GM19035 (cell line): ENCODE data around the gene RANBP3L.

ENCODE experiments used
- ATAC-seq: cut with Tn5 transposase; IDR thresholded peaks from one replicate; pipeline ENCODE4 v1.9.1; 2021; ENCODE audit not compliant: unreplicated experiment

RANBP3L gene

DNA sequence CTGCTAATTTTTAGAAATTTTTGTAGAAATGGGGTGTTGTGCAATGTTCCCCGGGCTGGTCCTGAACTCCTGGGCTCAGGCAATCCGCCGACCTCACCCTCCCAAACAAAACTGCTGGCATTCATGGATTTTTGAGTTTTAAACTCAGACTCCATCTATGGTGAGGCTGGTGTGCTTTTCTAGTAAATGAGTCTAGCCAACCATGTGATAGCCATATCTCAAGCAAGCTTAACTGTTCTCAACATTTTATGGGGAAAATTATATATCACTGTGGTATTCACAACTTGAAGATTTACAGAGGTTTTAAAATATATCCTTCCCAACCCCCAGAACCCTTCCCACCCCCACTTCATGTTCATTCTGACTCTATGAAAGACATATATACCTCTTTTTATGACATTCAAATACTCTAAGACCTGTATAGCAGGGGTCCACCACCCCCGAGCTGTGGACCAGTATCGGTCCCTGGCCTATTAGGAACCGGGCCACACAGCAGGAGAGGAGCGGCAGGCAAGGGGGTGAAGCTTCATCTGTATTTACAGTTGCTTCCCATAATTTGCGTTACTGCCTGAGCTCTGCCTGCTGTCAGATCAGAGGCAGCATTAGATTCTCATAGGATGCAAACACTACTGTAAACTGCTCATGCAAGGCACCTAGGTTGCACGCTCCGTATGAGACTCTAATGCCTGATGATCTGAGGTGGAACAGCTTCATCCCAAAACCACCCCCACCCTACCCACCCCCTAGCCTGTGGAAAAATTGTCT, 55.5 kb downstream of the RANBP3L start:
- no peak for ATAC-seq

DNA sequence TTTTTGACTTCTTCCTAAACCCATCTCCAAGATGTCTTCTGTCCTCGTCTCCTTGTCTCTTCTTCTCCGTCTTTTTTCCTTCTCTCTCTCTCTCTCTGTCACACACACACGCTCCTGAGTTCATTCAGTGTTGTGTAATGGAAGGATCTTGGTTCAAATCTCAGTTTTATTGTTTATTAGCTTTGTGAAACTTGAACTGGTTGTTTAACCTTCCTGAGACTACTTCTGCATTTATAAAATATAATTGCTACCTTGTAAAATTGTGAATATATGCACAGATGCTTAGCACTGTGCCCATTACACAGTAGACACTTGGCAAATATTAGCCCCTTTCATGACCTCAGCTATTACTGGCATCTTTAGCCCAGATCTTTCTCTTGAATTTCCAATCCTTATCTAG, 57.6 kb downstream of the RANBP3L start:
- no peak for ATAC-seq

DNA sequence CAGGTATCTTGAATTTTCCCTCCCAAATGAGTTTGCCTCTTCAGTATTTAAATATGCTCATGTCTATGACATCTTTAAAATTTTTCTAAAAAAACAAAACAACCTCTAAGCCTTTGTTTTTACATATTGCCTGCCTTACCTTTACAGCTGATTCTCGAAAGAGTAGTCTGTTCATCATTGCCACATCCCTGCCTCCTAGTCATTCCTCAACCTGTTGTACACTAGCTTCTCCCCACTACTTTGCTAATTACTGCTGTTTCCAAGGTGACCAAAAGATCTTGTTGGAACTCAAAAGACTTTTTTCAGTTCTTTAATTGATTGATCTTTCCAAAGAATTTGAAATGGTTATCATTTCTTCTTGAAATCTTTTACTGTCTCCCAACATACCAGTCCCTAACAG, 58.0 kb downstream of the RANBP3L start:
- no peak for ATAC-seq

DNA sequence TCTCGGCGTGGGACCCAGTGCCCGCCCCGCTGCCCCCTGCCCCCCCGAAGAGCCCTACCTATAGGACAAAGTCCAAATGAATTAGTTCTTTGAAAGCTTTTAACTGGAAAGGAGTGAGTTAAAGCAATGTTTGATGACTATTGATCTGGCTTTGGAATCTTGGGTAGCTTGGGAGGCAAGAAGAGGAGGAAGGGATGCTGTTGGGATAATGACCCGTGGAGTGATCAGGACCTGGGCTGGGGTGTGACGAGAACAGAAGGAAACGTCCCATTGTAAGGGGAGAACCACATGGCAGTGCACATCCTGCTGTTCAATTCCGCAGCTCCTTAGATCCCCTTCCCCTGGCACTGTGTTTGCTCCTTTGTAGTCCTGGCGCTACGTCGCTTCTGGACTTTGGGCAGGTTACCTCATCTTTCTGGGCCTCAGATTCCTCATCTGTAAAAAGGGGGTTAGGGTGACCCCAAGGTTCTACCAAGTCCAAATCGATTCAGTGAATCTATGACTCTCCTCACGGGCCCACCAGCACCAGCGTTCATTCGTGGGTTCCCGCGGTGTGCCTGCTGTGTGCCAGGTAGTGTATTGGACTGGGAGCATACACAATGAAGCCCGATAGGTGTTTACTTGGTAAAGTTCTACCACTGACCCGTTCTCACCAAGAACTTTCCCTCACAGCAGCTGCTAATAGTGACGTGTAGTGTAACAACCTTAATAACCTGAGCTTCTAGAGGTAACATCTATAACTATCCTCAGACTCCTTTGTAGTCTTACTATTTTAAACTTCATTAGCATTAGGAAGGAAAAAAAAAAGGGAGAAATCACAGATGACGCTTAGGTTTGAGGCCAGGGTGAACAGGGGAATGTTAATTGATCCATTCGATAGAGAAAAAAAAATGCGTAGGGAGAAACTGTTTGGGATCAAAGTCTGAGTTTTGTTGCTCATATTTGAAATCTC, 58.9 kb downstream of the RANBP3L start:
- no peak for ATAC-seq

DNA sequence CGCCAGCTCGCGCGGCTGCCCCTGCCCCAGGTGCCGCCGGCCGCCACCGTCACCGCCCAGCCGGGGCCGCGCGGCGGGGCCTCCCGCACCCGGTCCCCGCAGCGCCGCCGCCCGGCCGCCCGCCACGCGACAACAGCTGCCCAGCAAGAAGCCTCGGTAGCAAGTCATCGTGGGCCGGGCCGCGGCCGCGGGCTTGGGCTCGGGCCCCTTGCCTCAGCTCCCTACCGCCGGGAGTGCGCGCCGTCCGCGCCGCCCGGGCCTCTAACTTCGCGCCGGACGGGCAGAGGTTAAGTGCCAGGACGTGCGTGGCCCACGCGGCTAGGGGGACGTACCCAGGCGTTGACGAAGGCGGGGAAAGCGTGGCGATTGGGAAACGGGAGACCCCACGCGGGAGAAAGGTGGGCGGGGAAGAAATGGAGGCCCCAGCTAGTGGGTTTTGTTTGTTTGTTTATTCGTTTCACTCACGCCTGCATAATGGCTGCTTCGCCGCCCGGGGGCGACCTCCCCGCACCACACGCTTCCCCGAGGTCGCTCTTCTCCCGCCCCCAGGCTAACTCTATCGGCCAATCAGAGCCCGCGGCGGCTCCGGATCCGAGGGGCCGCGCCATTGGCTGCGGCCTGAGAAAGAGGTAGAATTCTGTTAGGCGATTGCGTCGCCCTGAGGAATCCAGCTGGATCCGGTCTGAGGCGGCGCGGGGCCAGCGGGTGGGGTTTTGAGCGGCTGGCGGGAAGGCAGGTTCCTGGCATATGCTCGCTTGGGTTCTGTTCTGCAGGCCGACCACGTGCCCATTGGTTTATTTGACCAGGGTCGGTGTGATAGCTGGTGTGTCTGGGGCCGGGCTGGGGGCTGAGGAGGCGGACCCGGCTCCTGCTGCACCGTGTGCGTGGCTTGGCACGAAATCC, 59.8 kb downstream of the RANBP3L start, which contains the start of gene NADK2:
Gene NADK2, minus strand, starts transcription at position 295 of the 903 bp plus-strand sequence. Its CDS starts 127 bp downstream, at position 168.
- peak; percentile 89 for ATAC-seq

DNA sequence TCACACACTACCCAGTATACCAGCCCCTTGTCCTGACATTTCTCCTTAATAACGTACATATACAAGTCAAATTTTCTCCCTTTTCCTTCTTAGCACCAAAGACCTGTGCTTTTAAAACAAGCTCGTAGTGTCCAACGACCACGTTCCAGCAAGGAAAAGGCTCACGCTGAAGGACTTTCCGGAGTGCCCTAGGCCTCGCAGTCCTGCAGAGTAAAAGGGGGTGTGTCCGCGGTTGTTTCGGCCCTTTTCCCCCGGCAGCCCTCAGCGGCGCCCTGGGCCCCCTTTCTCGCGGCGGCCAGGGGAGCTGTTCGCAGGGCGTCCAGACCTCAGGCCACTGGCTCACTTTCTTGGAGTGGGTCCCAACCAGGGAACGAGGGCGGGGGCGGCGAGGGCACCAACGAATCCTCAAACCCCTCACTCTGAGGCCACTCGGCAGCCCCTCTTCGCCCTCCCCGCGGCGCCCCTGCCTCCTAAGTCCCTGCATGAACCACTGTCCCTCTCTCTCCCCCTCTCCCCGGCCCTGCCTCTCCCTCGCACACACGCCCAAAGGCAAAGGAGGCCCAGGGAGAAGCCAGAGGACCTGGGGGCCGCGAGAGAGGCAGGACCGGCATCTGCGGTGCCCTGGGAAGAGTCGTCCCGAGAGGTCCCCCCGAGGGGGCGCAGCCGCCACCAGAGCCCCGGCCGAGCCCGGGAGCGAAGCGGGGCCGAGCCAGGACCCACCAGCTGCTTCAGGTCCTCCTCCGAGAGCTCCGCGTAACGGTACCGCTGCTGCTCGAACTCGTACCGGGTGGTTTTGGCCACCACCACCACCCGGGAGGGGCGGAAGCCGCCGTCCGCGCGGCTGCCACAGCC, 60.7 kb downstream of the RANBP3L start:
- ATAC-seq = peak; percentile 31

DNA sequence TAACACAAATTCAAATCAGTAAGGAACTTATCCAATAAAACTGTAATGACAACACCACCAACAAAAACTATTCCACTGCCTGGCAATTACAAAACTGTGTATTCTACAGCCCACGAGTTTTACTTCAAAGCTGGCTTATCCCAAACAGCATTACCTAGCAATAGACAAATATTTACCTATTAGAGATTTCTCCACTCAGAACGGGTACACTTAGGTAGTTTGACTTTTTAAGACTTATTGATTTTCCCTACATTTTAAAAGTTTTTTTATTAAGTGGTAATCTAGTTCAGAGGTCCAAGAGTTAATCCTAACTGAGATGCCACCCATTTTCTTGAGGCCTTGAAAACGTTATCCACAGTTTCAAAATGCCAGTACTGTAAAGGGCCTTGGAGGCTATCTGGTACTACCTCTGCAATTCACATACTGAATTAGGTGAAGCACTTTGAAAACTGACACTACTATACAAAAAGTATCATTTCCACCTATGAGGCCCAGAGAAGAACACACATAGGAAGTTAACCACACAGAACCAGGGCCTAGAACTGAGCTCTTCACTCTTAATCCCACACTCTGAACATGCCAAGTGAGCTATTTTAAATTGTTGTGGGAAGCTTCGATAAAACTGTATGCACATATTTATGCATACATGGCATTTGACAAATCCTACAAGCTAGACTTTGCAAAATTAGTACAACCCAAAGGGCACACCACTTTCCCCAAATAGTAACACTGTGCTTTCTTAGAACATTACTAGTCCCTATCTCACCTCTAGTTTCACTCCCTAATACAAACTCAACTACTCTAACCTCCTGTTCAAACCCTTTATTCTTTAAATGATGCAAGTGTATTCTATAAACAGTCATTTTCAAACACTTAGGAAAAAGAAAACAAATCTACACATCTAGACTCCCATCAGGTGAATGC, 62.1 kb downstream of the RANBP3L start:
- no peak for ATAC-seq

DNA sequence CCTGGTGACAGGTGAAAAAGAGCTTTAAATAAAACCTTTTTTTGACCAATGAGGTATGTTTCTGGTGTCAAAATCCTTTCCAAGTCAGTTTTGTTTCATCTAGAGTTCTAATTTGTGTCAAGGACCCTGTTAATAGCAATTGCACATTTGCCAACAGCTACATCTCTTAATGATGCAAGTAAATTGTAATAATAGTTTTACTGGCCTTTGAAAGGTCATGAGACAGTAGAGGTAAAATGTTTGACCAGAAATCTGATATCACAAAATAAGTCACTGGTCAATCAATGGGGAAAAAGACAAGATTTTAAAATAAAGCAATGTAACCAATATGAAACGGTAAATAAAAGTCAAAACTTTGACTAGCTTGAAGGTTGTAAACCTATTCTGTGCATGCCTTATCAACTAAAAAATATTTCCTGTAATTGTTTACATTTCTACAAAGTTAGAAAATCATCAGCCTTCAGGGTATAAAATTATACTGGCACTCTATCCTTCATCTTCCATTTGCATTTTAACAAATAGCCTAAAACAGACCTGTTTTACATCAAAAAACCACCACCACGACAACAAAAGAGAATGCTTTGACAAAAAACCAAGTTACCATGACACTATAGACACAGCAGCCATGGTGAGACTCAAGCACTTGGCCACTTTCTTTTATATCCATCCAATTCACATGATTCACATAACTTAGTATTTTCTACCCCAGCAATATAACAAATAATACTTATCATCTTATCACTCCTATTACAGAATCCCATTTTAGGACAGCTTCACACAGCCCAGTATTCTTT, 63.0 kb downstream of the RANBP3L start:
- ATAC-seq = no peak

DNA sequence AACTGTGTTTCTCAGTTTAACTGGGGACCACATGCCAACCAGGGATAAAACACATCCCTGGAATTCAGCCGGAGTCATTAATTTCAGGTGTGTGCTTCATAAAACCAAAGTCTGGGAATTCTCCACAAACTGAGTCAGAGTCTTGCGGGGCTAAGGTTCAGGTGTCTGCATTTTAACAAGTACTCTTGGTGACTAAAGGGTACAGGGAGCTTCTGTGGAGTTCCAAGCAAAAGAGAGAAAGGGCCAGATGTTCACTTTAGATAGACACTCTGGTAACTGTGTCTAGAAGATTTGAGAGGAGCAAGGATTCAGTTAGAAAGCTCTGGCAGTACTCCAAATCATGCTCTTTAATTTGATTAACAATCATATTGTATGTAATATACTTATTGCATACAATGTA, 64.0 kb downstream of the RANBP3L start:
- ATAC-seq = no peak

DNA sequence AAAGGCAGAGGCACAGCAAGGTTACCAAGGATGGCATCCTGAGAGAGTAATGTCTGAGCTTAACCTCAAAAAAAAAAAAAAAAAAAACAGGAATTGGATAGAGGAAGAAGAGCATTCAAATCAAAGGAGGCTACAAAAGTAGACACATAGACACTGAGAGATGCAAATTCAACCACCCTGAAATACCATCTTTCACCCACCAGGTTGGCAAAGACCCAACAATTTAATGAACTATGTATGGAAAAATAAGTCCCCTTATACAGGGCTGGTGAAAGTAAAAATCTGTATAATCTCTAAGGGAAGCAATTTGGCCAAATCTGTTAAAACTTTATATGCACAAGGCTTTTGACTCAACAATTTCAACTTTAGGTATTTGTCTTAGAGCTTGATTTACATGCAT, 64.9 kb downstream of the RANBP3L start:
- ATAC-seq = no peak

DNA sequence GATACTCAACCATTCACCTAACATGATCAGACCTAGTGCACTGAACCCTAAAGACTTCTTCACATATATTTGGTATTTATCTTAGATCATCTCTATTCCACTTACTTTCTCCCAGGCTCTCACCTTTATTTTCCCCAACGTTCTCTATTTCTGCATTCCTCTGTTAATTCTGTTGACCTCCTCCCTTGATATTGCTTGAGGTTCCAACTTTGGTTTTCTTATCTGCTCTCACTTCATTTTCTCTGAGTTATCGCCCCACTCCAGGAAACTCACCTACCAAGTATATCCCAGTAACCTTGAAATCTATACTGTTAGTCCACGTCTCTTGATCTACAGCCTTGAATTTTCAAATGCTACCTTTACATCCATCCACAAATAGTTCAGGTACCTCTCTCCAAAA, 69.2 kb downstream of the RANBP3L start:
- ATAC-seq = no peak

DNA sequence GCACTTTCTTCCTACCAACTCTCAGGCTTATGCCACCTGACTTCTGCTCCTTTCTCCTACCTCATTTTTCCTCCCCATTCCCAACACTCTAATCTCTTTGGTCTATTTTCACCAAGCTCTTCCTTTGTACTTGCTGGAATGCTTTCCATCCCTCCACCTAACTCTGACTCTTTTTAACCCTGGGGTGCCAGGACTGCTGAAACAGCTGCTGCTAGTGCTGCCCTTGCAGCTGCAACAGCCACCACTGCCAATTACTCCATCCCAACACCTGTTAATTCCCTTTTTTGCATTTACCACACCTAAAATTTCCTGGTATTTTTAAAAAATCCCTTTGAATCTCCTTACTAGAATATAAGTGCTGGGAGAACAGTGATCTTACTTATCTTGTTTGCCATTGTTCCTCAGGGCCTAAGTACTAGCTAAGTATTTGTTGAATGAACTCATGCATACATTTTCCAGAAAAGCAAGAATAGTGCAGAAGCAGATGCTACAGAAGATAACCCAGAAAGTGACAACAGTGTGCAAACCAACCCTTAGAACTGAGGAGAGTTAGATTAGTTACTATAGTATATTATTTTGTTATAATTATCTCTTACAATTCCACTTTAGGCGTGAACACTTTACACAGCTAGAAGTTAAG, 71.4 kb downstream of the RANBP3L start:
- ATAC-seq = no peak

DNA sequence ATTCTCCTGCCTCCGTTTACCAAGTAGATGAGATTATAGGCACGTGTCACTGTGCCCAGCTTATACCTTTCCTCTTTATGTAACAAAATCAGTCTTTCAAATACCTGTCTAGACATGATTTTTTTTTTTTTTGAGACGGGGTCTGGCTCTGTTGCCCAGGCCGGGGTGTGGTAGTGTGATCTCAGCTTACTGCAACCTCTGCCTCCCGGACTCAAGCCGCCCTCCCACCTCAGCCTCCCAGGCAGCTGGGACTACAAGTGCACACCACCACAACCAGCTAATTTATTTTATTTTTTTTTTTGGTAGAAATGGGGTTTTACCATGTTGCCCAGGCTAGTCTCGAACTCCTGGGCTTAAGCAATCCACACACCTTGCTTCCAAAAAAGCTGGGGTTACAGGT, 73.2 kb downstream of the RANBP3L start:
- ATAC-seq = no peak

DNA sequence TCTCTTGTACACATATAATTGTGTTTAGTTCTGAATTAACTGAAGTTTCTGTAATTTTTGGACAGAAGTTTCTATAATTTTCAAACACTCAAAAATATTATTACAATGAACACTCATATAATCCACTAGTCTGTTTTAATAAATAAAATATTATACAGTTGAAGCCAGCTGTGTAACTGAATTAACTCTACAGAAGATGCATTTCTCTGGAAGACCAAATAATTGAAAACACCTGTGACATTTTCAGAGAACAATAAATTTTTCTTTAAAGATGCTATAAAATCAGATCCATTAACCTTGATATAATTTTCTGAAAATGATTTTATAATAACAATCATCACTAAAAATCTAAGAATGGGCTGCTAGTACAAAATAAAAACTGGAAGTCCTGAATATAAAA, 74.7 kb downstream of the RANBP3L start:
- ATAC-seq = no peak

DNA sequence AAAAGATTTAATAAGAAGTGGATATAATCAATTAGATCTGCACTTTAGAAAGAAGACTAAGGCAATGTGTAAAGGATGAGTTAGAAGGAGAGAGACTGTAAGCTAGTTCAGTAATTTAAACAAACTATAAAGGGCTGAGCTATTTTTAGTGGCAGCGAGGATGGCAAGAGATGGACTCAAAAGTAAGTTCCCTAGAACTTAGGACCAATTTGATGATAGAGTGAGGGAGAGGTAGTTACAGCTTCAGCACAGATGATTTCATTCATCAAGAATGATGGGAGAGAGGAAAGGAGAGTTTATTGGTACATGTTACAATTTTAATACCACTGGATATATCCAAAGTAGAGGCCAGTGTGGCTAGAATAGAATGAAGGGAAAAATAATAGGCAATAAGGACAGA, 79.1 kb downstream of the RANBP3L start:
- ATAC-seq = no peak

DNA sequence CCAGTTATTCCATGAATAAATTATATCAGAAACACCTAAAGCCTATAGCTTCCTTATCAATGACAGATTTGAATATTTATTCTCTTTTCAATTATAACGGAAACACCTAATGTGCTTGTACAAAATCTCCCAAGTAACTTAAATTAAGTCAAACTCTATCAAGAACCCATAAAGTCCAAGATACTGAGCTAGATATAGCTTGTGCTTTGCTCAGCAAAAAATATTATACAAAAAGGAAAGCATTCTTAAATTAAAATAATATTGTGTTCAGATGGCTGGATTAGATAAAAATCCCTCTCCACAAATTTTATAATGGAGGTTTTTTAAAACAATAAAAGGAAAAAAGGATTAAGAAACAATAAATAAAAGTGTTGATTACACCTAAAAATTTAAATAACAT, 83.7 kb downstream of the RANBP3L start:
- ATAC-seq = no peak

DNA sequence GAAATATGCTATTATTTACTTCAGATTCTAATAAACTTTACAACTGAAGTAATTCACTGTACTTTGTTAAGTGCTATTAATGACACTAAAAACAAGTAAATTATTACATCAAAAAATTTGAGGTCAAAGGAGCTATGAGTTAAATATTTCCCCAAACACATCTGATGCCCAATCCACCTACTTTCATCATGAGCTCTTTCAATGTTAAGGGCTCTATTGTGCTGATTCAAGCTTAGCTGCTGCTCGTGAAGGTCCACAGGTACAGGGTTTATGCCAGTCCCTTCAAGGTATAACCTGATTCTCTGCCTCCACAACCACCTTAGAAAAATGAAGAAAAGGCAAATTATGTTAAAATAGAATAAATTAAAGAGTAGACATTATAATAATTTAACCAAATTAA, 84.1 kb downstream of the RANBP3L start:
- no peak for ATAC-seq

DNA sequence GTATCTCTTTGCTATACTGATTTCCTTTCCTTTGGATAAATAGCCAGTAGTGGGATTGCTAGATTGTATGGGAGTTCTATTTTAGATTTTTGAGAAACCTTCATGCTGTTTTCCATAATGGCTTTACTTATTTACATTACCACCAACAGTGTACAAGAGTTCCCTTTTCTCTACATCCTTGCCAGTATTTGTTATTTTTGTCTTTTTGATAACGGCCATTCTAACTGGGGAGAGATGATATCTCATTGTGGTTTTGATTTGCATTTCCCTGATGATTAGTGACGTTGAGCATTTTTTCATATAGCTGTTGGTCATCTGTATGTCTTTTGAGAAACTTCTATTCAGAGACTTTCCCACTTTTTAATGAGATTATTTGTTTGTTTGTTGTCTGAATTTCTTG, 85.8 kb downstream of the RANBP3L start:
- ATAC-seq = no peak
